Activated T-cell treated with anti-CD3 and anti-CD28 coated beads for 24 hours (primary cell): ENCODE measurements around the gene GALR3.

Experiments
- DNase-seq: peaks from one replicate; pipeline ENCODE4 v3.0.0-alpha.2; 2020; ENCODE audit warnings: low read depth

GALR3 gene

DNA sequence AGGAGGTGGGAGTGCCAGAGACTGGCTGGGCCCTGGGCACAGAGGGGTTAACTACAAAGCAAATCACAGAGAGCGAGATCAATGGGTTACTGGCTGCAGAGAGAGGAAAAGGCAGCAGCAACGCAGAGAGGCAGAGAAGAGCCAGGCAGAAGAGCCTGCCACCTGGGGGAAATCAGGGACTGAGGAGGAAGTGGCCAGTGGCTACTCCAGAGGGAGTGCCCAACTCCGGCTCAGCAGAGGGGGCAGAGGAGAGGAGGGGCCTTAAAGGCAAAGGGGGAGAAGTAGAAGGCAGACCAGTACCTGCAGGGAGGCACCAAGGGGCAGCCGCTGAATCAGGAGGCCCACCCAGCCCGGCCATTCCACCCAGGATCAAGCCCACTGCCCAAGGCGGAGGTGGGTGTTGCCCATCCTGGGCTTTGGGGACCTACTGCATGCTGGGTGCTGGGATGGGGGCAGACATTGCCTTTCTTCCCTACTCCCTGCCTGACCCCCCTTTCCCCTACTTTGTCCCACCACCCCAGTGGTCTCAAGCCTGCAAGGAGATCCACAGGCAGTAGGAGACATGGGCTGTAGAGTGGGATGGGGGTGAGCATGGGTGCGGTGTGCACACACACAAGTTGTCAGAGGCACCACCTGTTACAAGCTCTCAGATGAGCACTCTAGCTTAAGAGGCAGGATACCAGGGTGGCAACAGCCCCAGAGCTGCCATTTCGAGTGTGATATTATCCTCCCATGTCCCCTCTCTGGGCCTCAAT lies 926 bp upstream of the GALR3 start:
- no peak for DNase-seq

- DNase-seq, result no peak
These were observed 1.8 kb downstream of the GALR3 start for GRCh38 chr22:37824674-37825641.

DNA sequence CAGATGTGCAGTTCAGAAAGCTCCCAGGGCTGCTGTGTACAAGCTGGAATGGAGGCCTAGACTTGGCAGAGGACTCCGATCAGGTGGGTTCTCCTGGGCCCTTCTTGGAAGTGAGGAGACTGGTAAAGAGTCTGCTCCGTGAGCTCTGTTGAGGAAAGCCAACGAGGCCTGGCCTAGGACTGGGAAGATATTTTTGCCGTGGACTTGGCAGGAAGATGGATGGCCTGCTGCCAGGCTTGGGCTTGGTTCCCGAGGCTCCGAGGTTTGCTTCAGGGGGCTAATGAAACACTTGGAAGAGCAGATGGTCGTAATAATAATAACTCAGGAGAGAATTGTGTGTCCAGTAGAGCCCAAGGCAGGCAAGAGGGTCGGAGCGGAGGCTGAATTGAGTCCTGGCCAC lies 3.9 kb downstream of the GALR3 start:
- DNase-seq, result no peak

DNA sequence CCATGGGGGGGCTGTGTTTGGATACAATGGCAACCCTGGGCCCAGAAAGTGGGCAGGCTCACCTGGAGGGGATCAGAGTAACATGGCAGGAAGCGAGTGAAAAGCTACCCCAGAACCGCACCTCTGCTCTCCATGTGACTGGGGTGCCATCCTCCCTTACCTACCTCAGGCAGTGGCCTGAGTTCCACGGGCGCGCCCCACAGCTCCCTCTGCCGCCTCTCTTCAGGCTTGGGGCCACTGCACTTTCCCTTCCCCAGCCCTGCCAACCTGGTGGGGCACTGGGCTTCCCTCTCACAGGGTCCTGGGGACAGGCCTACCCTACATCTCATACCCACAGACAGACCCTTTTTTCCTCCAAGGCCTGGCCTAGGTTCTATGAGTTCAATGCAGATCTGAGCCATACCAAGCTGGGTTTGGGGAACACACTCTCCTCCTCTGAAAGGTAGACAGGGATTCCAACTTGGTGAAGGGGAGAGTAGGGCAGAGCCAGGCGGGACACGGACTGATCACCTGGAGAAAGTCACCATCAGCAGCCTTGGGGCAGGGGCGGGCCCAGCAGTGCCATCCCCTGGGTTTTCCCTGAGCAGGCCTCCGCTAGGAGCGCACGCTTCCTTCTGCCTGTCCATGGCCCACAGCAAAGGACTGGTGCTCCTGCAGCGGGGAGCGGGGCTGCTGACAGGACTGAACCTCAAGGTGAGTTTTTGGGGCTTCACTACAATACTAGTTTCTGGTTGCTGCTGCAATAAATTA lies 7.1 kb downstream of the GALR3 start:
- DNase-seq, result no peak

DNA sequence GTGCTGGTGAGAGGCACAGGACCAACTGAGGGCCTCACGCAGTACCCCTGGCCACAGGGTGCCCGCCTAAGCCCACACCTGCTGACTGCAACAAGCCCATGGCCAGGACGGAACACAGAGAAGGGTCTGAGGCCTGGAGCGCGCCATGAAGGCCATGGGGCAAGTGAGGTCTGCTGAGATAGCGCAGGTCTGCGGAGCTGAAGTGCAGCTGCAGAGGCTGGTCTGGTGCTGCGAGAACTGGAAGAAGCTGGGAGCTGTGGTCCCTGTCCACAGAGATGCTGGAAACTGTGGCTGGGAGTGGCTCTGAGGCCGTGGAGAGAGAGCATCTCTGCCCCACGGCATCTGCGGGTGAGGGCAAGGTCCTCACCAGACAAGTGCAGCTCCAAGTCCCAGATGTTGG lies 8.3 kb downstream of the GALR3 start:
- DNase-seq, result no peak

DNA sequence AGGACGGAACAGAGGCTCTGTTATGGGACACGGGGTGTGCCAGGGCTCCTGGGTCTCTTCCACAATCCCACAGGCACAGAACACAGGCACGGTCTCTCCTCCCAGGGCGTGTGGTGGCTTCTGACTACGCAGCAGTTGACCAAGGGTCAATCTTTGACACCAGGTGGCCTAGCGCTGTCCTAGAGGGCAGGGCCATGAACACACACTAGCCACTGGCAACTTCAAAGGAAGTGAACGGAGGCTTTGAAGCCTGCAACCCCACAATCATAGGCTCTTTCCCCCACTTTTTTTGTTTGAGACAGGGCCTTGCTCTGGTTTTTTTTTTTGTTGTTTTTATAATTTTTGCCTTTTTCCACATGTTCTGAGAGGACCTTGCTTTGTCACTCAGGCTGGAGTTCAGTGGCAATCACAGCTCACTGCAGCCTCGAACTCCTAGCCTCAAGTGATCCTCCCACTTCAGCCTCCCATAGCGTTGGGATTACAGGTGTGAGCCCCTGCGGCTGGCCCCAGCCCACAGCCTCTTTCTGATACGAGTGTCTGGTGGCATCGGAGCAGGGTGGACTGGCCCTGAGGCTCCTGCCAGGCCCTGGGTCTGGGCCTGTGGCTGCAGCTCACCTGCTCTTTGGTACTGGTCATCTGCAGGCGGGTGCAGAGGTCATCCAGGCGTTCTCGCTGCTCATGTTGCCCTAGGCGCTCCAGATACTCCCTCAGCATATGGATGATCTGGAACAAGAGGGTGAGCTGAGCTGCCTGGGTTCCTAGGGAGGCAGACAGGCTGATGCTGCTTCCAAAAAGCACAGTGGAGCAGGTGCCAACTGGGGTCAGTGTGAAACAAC lies 9.1 kb downstream of the GALR3 start:
- DNase-seq, result no peak

- DNase-seq, result no peak
These were observed 19.0 kb downstream of the GALR3 start for GRCh38 chr22:37842015-37842793.

DNA sequence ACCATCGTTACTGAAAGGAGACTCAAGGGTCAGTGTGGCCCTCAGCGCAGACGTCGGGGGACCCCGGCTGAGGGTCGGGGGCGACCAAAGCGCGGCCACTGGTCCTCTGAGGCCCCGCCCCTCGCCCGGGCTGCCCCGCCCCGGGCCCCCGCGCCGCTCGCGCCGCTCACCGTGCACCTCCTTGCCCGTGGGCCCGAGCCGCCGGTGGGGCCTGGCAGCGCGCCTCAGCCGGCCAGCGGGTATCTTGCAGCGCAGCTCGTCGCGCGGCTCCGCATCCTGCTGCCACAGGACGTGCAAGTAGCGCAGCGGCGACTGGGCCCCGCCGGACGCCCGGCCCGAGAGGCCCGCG lies 20.5 kb downstream of the GALR3 start:
- DNase-seq, result peak; percentile 24

DNA sequence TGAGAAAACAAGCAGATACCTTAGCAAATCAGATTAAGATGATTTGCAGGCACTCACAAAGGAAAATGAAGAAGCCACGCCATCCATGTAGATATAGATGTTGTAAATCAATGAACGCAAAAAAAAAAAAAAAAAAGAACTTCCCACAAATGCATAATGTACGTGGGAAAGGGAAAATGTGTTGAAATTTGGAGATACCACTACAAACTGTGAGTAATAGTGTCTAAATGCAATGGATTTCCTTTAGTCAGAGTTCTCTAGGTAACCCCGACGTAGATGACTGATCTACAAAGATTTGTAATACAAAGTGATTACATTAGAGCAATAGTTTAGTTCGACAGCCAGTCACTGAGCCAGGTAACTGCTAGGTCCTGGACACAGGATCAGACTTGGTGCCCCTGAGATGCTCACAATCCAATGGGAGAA lies 21.7 kb downstream of the GALR3 start:
- DNase-seq, result no peak

GRCh38 chr22:37846433-37846832 lies 23.3 kb downstream of the GALR3 start:
- DNase-seq, result no peak

DNA sequence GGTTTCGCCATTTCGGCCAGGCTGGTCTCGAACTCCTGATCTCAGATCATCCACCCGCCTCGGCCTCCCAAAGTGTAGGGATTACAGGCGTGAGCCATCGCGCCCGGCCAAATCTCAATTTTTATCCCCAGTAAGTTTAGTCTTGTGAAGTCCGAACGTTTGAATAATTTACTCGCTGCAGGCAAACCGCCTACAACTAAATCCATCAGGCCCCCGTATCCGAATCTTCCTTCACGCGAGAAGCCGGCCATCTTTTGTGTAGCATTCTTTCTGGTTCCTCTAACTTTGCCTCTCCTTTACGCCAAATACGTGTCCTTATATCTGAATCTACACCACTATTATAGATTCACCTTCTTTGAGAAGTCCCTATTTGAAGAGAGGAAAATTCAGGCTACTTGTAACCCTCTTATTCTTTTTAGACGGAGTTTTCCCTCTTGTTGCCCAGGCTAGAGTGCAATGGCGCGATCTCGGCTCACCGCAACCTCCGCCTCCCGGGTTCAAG lies 25.5 kb downstream of the GALR3 start:
- no peak for DNase-seq

GRCh38 chr22:37849089-37849751 lies 26.0 kb downstream of the GALR3 start, which contains the start of gene EIF3L:
TSS of gene EIF3L (plus strand) at chr22:37849419. CDS start at chr22:37849450, 31 bp downstream.
- peak; percentile 87 for DNase-seq

DNA sequence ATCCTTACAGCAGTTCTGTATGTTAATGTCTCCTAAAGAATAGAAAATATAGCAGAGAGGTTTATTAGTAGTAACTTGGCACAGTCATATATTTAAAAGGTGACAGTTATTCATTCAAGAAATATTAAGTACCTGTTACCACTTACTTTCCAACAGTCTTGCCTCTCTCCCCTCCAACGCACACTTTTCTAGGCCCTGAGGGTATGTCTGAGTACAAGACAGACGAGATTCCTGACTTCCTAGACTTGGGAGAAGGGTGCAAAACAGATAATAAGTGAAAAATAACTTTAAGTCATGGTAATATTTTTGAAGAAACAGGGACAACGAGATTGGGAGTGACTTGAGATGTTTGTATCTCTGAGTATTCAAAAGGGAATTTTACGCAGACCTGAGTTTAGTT lies 27.6 kb downstream of the GALR3 start:
- no peak for DNase-seq

DNA sequence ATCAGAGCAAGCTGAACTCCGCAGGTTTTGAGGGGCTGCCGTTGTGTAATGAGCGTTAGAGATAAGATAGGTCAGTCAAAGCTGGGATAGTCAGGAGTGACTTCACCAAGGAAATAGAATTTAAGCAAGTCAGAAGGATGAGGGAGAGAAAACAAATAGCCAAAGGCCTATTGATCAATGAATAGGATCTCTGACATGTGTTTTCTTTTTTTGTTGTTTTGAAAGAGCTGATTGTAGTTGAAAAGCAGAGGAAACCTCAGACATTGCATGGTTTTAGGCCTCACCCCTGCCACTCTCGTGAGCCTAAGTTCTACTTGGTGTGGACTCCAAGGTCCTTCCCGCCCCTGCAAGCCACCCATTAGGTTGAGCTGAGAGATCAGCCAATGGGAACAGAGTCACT lies 29.2 kb downstream of the GALR3 start:
- no peak for DNase-seq

DNA sequence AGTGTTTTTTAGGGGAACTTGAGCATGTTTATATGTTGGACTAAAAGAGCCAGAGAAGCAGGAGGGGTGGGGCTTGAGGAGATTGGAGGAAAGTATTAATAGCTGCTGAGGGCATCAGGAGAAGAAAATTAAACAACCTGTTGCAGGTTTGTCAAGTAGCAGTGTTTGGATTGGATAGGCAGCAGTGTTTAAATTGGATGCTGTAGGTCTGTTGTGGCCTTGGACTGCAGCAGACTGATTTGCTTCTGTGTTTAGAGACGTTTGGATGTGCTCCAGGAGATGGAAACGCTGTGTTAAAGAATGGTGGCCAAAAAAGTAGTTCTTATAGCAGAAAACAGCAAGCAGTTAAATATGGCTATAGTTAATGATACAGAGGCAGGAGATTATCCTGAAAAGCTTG lies 31.8 kb downstream of the GALR3 start:
- DNase-seq, result no peak

DNA sequence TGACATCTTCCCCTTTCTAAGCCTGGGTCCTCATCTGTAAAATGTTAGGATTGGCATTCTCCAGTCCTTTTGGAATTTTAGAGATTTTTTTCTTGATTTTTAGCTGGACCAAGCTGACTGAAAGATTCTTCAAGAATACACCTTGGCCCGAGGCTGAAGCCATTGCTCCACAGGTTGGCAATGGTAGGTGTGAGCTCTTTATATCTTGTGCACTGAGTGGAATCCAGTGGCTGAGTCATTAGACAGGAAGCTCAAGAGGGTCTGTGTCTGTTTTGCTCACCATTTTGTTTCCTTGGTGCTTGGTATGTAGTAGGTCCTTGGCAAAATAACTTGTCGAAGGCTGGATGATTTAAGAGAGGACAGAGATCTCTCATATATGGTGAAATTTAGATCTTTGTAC lies 32.3 kb downstream of the GALR3 start:
- no peak for DNase-seq

GRCh38 chr22:37860796-37861421 lies 37.7 kb downstream of the GALR3 start:
- no peak for DNase-seq

- DNase-seq, result no peak
These were observed 39.6 kb downstream of the GALR3 start for GRCh38 chr22:37862570-37863325.

DNA sequence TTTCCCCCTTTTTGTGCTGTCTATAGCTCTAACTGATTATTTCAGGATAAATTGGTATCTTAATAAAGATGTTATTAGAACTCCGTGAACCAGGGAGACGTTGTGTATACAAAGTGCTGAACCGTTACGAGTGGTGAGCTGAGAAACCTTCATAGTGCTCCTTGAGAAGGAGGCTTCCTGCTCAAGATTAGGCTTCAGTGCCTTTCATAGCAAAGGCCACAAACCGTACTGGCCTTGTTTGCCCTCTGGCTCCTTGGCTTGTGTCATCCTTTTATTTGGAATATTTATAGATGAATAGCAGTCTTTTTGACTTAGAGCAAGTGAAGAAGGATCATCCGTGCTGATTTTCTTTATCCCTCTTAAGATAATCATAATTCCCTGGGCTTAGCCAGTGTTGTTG lies 42.3 kb downstream of the GALR3 start:
- DNase-seq, result no peak
